Activated CD8-positive, alpha-beta T cell treated with anti-CD3 and anti-CD28 coated beads for 36 hours (primary cell): Measurements from ENCODE around the gene RIMKLB. TPM values are rescaled to one million over a fixed set of nuclear protein-coding genes. Genes with fewer than 3 reads are reported as not detected.

Experiments used
- ATAC-seq: fragments of 200-7000 bp; cut with Tn5 transposase; one replicate; pipeline ENCODE4 v1.10.0; 2021; ENCODE audit warnings: mild to moderate bottlenecking, moderate library complexity
- CTCF ChIA-PET: fragments of 350-600 bp; sonication (Branson Sonifier 250); formaldehyde crosslinking; loops from one replicate; lab custom pipeline; 2021; ENCODE audit warnings: antibody characterized with exemption; lab: Charles Lee
- POLR2A ChIA-PET: fragments of 350-600 bp; sonication (Branson Sonifier 250); formaldehyde crosslinking; loops from one replicate; lab custom pipeline; 2021; ENCODE audit warnings: antibody characterized with exemption; lab: Charles Lee
- DNase-seq: peaks from one replicate; pipeline ENCODE4 v3.0.0-alpha.2; 2020
- H3K27ac Mint-ChIP-seq: one replicate; pipeline ENCODE4 v1.8.0; 2021; ENCODE audit warnings: mild to moderate bottlenecking, mixed read lengths
- H3K27me3 Mint-ChIP-seq: one replicate; pipeline ENCODE4 v1.8.0; 2021; ENCODE audit warnings: mixed read lengths
- H3K36me3 Mint-ChIP-seq: one replicate; pipeline ENCODE4 v1.8.0; 2021; ENCODE audit warnings: low read depth, mixed read lengths
- H3K4me1 Mint-ChIP-seq: one replicate; pipeline ENCODE4 v1.8.0; 2021; ENCODE audit warnings: low read depth, mixed read lengths
- H3K4me3 Mint-ChIP-seq: one replicate; pipeline ENCODE4 v1.8.0; 2021; ENCODE audit warnings: mild to moderate bottlenecking, moderate library complexity, mixed read lengths
- H3K9me3 Mint-ChIP-seq: one replicate; pipeline ENCODE4 v1.8.0; 2021; ENCODE audit warnings: mixed read lengths
- intact Hi-C: fragments of 100-400 bp; cut with micrococcal nuclease; formaldehyde crosslinking; loops from one replicate; pipeline ENCODE4 v1.10.0; 2022
- total RNA-seq, 2 experiments: library from RNA; stranded (reverse); gene quantifications; one replicate each; pipeline ENCODE4 v1.2.3, GENCODE V29; 2021
- TF ChIP-seq, protein P1 (sequence below): fragments of 200-600 bp; IDR thresholded peaks from one replicate; pipeline ENCODE4 v1.8.0; 2022; ENCODE audit warnings: antibody characterized with exemption, mild to moderate bottlenecking

RIMKLB gene
- total RNA-seq, 2 experiments from 2014 or later = 7.7 to 8.6 TPM

- H3K36me3 Mint-ChIP-seq = no peaks in the 10 kb centered on the region
- H3K27me3 Mint-ChIP-seq = peaks cover 2% of the 10 kb centered on the region
- no peak overlapping the region for H3K4me3 Mint-ChIP-seq
- POLR2A ChIA-PET = no interaction called here
- no peak for ATAC-seq
- intact Hi-C loops = no loop called here
- CTCF ChIA-PET = interaction anchor here (0.7 to 4.1 kb wide), 3 partner anchors 69 to 277 kb away, joined by 3 to 11 read pairs (median 4); no protein-coding TSS in a partner anchor
- no peak for DNase-seq
- TF ChIP-seq, protein P1, sequence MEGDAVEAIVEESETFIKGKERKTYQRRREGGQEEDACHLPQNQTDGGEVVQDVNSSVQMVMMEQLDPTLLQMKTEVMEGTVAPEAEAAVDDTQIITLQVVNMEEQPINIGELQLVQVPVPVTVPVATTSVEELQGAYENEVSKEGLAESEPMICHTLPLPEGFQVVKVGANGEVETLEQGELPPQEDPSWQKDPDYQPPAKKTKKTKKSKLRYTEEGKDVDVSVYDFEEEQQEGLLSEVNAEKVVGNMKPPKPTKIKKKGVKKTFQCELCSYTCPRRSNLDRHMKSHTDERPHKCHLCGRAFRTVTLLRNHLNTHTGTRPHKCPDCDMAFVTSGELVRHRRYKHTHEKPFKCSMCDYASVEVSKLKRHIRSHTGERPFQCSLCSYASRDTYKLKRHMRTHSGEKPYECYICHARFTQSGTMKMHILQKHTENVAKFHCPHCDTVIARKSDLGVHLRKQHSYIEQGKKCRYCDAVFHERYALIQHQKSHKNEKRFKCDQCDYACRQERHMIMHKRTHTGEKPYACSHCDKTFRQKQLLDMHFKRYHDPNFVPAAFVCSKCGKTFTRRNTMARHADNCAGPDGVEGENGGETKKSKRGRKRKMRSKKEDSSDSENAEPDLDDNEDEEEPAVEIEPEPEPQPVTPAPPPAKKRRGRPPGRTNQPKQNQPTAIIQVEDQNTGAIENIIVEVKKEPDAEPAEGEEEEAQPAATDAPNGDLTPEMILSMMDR = no peak
- H3K9me3 Mint-ChIP-seq = no peaks in the 10 kb centered on the region
- no peak overlapping the region for H3K27ac Mint-ChIP-seq
- no peaks in the 10 kb centered on the region for H3K4me1 Mint-ChIP-seq
Observed at GRCh38 chr12:8821591-8821990, 123.8 kb downstream of the RIMKLB start.

DNA sequence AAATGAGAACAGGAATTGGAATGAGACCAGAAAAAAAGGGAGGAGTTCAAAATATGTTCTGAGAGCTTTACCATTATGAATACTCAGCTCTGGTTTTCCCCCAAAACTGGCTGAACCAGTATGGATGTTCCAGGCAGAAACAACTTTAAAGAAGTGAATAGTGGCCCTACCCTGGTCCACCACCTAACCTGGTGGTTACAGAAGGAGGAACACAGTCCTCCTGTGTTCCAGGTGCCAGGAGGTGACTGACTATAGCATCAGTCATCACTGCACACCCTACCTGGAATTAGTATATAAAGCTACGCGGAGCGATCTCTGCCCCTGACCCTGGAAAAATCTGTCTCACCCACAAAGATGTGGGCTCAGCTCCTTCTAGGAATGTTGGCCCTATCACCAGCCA lies 124.5 kb downstream of the RIMKLB start, which contains the start of gene A2ML1:
Gene A2ML1, plus strand, starts transcription at position 324 of the 400 bp plus-strand sequence. Its CDS starts 31 bp downstream, at position 355.
- Mint-ChIP-seq H3K4me3 (no peak within 1 kb of the TSS), H3K27me3 (peaks cover 2% of the 10 kb centered on the region), H3K27ac (no peak within 1 kb of the TSS), H3K4me1 (peaks cover under 1% of the 10 kb centered on the region), H3K36me3 (no peaks in the 10 kb centered on the region), H3K9me3 (no peaks in the 10 kb centered on the region)
- ATAC-seq = no peak
- TF ChIP-seq, protein P1 = no peak
- ChIA-PET POLR2A (no interaction called here), CTCF (interaction anchor here (0.9 to 4.1 kb wide), 3 partner anchors 36 to 278 kb away, joined by 3 to 11 read pairs (median 4); no protein-coding TSS in a partner anchor)
- intact Hi-C loops = no loop called here
- DNase-seq = no peak

GRCh38 chr12:8823565-8824300 lies 125.9 kb downstream of the RIMKLB start:
- TF ChIP-seq, protein P1 = no peak
- H3K9me3 Mint-ChIP-seq = no peaks in the 10 kb centered on the region
- H3K36me3 Mint-ChIP-seq = no peaks in the 10 kb centered on the region
- peaks cover 2% of the 10 kb centered on the region for H3K27me3 Mint-ChIP-seq
- intact Hi-C loops = no loop called here
- no peak overlapping the region for H3K4me3 Mint-ChIP-seq
- DNase-seq = peak; percentile 3
- no peak overlapping the region for H3K27ac Mint-ChIP-seq
- CTCF ChIA-PET = interaction anchor here (0.6 to 4.1 kb wide), 5 partner anchors 57 to 279 kb away, joined by 3 to 11 read pairs (median 4); no protein-coding TSS in a partner anchor
- no peak for ATAC-seq
- peaks cover 4% of the 10 kb centered on the region for H3K4me1 Mint-ChIP-seq
- POLR2A ChIA-PET = interaction anchor here (0.7 kb wide), 1 partner anchor 468 kb away, joined by 3 read pairs; no protein-coding TSS in a partner anchor

DNA sequence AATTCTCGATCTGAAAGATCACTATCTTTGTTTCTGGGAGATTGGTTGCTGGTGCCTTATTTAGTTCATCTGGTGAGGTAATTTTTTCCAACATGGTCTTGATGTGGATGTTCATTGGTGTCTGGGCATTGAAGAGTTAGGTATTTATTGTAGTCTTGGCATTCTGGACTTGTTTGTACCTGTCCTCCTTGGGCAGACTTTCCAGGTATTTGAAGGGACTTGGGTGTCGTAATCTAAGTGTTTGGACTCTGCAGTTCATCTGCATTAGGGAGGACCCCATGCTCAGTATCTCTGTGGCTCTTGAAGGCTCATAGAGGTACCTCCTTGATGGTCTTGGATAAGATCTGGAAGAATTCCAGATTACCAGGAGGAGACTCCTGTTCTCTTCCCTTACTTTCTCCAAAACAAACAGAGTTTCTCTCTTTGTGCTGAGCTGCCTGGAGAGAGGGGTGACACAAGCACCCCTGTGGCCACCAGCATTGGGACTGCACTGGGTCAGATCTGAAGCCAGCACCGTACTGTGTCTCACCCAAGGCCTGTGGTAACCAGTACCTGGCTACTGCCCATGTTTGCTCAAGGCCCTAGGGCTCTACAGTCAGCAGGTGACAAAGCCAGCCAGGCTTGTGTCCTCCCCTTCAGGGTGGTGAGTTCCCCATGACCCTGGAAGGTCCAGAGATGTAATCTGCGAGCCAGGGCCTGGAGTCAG lies 129.9 kb downstream of the RIMKLB start:
- TF ChIP-seq, protein P1 = no peak
- Mint-ChIP-seq H3K4me1 (peaks cover 4% of the 10 kb centered on the region), H3K4me3 (no peak overlapping the region), H3K27ac (peak overlapping the region; percentile 3), H3K36me3 (no peaks in the 10 kb centered on the region), H3K27me3 (peaks cover 2% of the 10 kb centered on the region), H3K9me3 (no peaks in the 10 kb centered on the region)
- ChIA-PET CTCF (interaction anchor here (0.9 to 1.1 kb wide), 4 partner anchors 13 to 126 kb away, joined by 3 to 5 read pairs (median 4); no protein-coding TSS in a partner anchor), POLR2A (no interaction called here)
- intact Hi-C loops = no loop called here
- DNase-seq = no peak
- ATAC-seq = no peak
